ENCODE measurements around the gene STX8.
"Not testable (repeated sequence)": the region's sequence is repeated elsewhere in the genome, so short reads cannot be mapped to it uniquely, and the experiment has no call there.

STX8 gene

GRCh38 chr17:9261081-9262012 lies 314.3 kb downstream of the STX8 start:
- DNase-seq (ENCODE audit: low read depth) = no peak

- no peak for DNase-seq (ENCODE audit: low read depth)
Measured at GRCh38 chr17:9259419-9259818, 316.2 kb downstream of the STX8 start.

- DNase-seq (ENCODE audit: low read depth) = no peak
Measured at GRCh38 chr17:9258115-9259015, 317.3 kb downstream of the STX8 start.

- DNase-seq (ENCODE audit: low read depth) = not testable (repeated sequence)
Measured at GRCh38 chr17:9257630-9257965, 318.0 kb downstream of the STX8 start.

GRCh38 chr17:9256751-9257629 lies 318.6 kb downstream of the STX8 start:
- DNase-seq (ENCODE audit: low read depth) = no peak

GRCh38 chr17:9256361-9256750 lies 319.3 kb downstream of the STX8 start:
- DNase-seq (ENCODE audit: low read depth) = no peak

GRCh38 chr17:9255833-9256232 lies 319.8 kb downstream of the STX8 start:
- DNase-seq (ENCODE audit: low read depth) = no peak

- DNase-seq (ENCODE audit: low read depth) = no peak
Measured at GRCh38 chr17:9254841-9255240, 320.8 kb downstream of the STX8 start.

GRCh38 chr17:9253308-9253707 lies 322.3 kb downstream of the STX8 start:
- DNase-seq (ENCODE audit: low read depth) = peak; percentile 24

GRCh38 chr17:9251273-9251672 lies 324.3 kb downstream of the STX8 start:
- no peak for DNase-seq (ENCODE audit: low read depth)

- DNase-seq (ENCODE audit: low read depth) = no peak
Measured at GRCh38 chr17:9249245-9249953, 326.2 kb downstream of the STX8 start.

- no peak for DNase-seq (ENCODE audit: low read depth)
Measured at GRCh38 chr17:9247401-9247938, 328.1 kb downstream of the STX8 start.

- DNase-seq (ENCODE audit: low read depth) = peak; percentile 57
Measured at GRCh38 chr17:9244066-9245052, 331.3 kb downstream of the STX8 start.

GRCh38 chr17:9242983-9243382 lies 332.6 kb downstream of the STX8 start:
- no peak for DNase-seq (ENCODE audit: low read depth)

GRCh38 chr17:9242497-9242881 lies 333.1 kb downstream of the STX8 start:
- DNase-seq (ENCODE audit: low read depth) = no peak

GRCh38 chr17:9241774-9242496 lies 333.7 kb downstream of the STX8 start:
- no peak for DNase-seq (ENCODE audit: low read depth)

GRCh38 chr17:9241371-9241712 lies 334.3 kb downstream of the STX8 start:
- no peak for DNase-seq (ENCODE audit: low read depth)

- no peak for DNase-seq (ENCODE audit: low read depth)
Measured at GRCh38 chr17:9240659-9241370, 334.8 kb downstream of the STX8 start.

Data from amniotic epithelial cell (primary cell).